Sigmoid colon (tissue), 4 donors: ENCODE results near the gene GON4L.

Experiments used
- POLR2A ChIP-seq, 2 donors: fragments of 450-650 bp; IDR thresholded peaks; one replicate each; pipeline ENCODE4 v1.6.1; 2016; ENCODE audit warnings: antibody characterized with exemption in 2 of 2, mild to moderate bottlenecking in 2 of 2, moderate library complexity in 2 of 2
- POLR2AphosphoS5 ChIP-seq, 4 donors: sonication (generic); formaldehyde crosslinking; IDR thresholded peaks; one replicate each; pipeline ENCODE4 v1.6.1; 2017; ENCODE audit warnings: antibody characterized with exemption in 4 of 4
- TF ChIP-seq, protein P1 (sequence below), 4 experiments: fragments of 450-650 bp in 3 of 4; fragments of 200-600 bp in 1 of 4; IDR thresholded peaks; one replicate each; pipeline ENCODE4 v1.5.1; 2016 to 2019; ENCODE audit warnings: antibody characterized with exemption in 4 of 4, mild to moderate bottlenecking in 3 of 4, moderate library complexity in 2 of 4

DNA sequence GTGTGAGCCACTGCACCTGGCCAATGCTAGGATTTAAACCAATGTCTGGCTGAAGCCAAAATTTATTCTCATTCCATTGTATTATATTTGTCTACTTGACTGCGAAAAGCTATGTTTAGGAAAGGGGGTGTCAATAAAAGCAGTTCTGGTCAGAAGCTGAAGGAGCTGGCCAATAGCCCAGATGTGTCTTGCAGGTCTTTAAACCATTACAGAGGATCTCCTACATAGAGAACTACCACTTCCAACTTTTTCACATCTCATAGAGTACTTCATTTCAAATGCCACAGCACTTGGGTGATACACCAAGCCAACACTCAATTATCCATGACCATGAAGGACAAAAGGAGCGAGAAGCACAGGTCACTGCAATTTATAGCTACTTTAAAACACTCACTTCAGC lies 4.9 kb upstream of the GON4L start:
- TF ChIP-seq POLR2A (IDR thresholded peaks at IDR 0.05) (no peak), POLR2AphosphoS5 (IDR thresholded peaks at IDR 0.05) (no peak)
- TF ChIP-seq, protein P1, sequence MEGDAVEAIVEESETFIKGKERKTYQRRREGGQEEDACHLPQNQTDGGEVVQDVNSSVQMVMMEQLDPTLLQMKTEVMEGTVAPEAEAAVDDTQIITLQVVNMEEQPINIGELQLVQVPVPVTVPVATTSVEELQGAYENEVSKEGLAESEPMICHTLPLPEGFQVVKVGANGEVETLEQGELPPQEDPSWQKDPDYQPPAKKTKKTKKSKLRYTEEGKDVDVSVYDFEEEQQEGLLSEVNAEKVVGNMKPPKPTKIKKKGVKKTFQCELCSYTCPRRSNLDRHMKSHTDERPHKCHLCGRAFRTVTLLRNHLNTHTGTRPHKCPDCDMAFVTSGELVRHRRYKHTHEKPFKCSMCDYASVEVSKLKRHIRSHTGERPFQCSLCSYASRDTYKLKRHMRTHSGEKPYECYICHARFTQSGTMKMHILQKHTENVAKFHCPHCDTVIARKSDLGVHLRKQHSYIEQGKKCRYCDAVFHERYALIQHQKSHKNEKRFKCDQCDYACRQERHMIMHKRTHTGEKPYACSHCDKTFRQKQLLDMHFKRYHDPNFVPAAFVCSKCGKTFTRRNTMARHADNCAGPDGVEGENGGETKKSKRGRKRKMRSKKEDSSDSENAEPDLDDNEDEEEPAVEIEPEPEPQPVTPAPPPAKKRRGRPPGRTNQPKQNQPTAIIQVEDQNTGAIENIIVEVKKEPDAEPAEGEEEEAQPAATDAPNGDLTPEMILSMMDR (IDR thresholded peaks at IDR 0.05): no peak
